Measurements from ENCODE around the gene PACRG. TPM values are rescaled to one million over a fixed set of nuclear protein-coding genes. Genes with fewer than 3 reads are reported as not detected.

The PACRG gene
- total and polyA plus RNA-seq, 2 of the 8 experiments (the other 6 are each of a cell fraction or from before 2014, with no cell fraction given) = 0.44 to 0.54 TPM

GRCh38 chr6:163336961-163337360, 609.2 kb downstream of the PACRG start:
- POLR2A ChIA-PET (ENCODE audit: partially characterized antibody) = no interaction called here
- H3K9ac ChIP-seq (replicated peaks in 1 of 4; ENCODE audit: extremely low read depth in 1 of 4, low read depth in 3 of 4, low read length in 3 of 4) = no peak overlapping the region
- H2BK5ac ChIP-seq (ENCODE audit: low read depth, low read length) = no peak overlapping the region
- no peak overlapping the region for H3K56ac ChIP-seq (replicated peaks; ENCODE audit: insufficient read length, low read depth, low read length)
- H3K23ac ChIP-seq (ENCODE audit: insufficient read length) = no peak overlapping the region
- H3K18ac ChIP-seq (ENCODE audit: extremely low read depth, low read length) = no peak overlapping the region
- no peaks in the 10 kb centered on the region for H3K36me3 ChIP-seq (ENCODE audit: control insufficient read depth in 2 of 4, insufficient read depth in 4 of 4, low read length in 3 of 4)
- CTCF ChIA-PET (ENCODE audit: partially characterized antibody) = interaction anchor here (1.5 kb wide), 1 partner anchor 90 kb away, joined by 6 read pairs; no protein-coding TSS in a partner anchor
- no peaks in the 10 kb centered on the region for H3K23me2 ChIP-seq (ENCODE audit: low read depth, low read length)
- no peak overlapping the region for H4K5ac ChIP-seq (ENCODE audit: insufficient read length, low read depth, low read length)
- H3K27ac ChIP-seq (ENCODE audit: low read depth, low read length) = no peak overlapping the region
- 0 out of 2 replicates have a peak overlapping the region, but pooled peaks have one; percentile 35 for H2BK12ac ChIP-seq (ENCODE audit: low read depth, low read length)
- peak overlapping the region; percentile 20 for H4K91ac ChIP-seq (replicated peaks; ENCODE audit: insufficient read length, low read length)
- H2AK5ac ChIP-seq (ENCODE audit: low read depth, low read length) = 0 out of 2 replicates have a peak overlapping the region, but pooled peaks have one; percentile 28
- H3K4me1 ChIP-seq (replicated peaks in 1 of 4; ENCODE audit: control insufficient read depth in 3 of 4, insufficient read depth in 4 of 4, low read length in 3 of 4) = peaks cover 5 to 26% (median 6%) of the 10 kb centered on the region in 4 experiments; a peak in 6 of 7 replicates
- WGBS, 2 experiments (ENCODE audit: extremely low coverage in 1 of 2, insufficient coverage in 1 of 2, insufficient read length in 1 of 2, insufficient replicate concordance in 2 of 2, low coverage in 1 of 2, low lambda C conversion rate in 2 of 2, missing lambda C conversion rate in 1 of 2) = 91% methylated on average over 10 of the region's 12 CpGs; no CpG with 5 or more reads in 1 of the 2 experiments
- no peak overlapping the region for H3K14ac ChIP-seq (ENCODE audit: insufficient read length)
- no peak for FAIRE-seq
- H3K27me3 ChIP-seq (replicated peaks in 1 of 4; ENCODE audit: control insufficient read depth in 3 of 4, extremely low read depth in 1 of 4, insufficient read depth in 3 of 4, low read length in 3 of 4) = peaks cover 0 to 10% (median 6%) of the 10 kb centered on the region in 4 experiments; a peak in 3 of 7 replicates
- H4K20me1 ChIP-seq (replicated peaks in 1 of 2; ENCODE audit: control insufficient read depth in 1 of 2, insufficient read depth in 2 of 2, low read length in 2 of 2) = no peaks in the 10 kb centered on the region
- no peaks in the 10 kb centered on the region for H3K9me3 ChIP-seq (ENCODE audit: insufficient read depth in 2 of 2, low read depth in 1 of 2, low read length in 1 of 2)
- H2BK120ac ChIP-seq (replicated peaks; ENCODE audit: low read depth, low read length) = no peak overlapping the region
- 0 out of 2 replicates have a peak overlapping the region, but pooled peaks have one; percentile 88 for H2BK15ac ChIP-seq (ENCODE audit: low read length)
- no peaks in the 10 kb centered on the region for H3K79me1 ChIP-seq (ENCODE audit: low read depth, low read length)
- H2BK20ac ChIP-seq (ENCODE audit: low read length) = 0 out of 2 replicates have a peak overlapping the region, but pooled peaks have one; percentile 61
- H3K4me3 ChIP-seq (ENCODE audit: extremely low read depth in 1 of 4, insufficient read depth in 2 of 4, low read depth in 3 of 4, low read length in 4 of 4) = no peak overlapping the region
- H3K4ac ChIP-seq (replicated peaks; ENCODE audit: insufficient read length, low read depth, low read length) = no peak overlapping the region
- no peak overlapping the region for H2AFZ ChIP-seq (ENCODE audit: low read length)
- H3K4me2 ChIP-seq (ENCODE audit: insufficient read depth in 1 of 2, low read depth in 2 of 2, low read length in 2 of 2) = no peak overlapping the region
- H4K8ac ChIP-seq (ENCODE audit: extremely low read depth, insufficient read depth, low read length) = no peak overlapping the region; the same call in 1 of the 2 replicates
- DNase-seq (ENCODE audit: low read depth in 1 of 2, low spot score in 2 of 2) = no peak
- no peaks in the 10 kb centered on the region for H3K79me2 ChIP-seq (ENCODE audit: control insufficient read depth in 1 of 2, insufficient read depth in 2 of 2, low read length in 2 of 2)
- TF ChIP-seq TEAD4 (IDR thresholded peaks at IDR 0.05; ENCODE audit: low read depth, low read length) (no peak), TAF7 (optimal IDR thresholded peaks at IDR 0.05; ENCODE audit: borderline replicate concordance, low read depth, low read length) (no peak), CBX5 (IDR thresholded peaks at IDR 0.05; ENCODE audit: low read depth, low read length) (no peak), KDM4A (IDR thresholded peaks at IDR 0.05; ENCODE audit: low read depth, low read length, severe bottlenecking) (no peak), EGR1 (IDR thresholded peaks at IDR 0.05; ENCODE audit: borderline replicate concordance, low read depth, low read length) (no peak), FOSL1 (IDR thresholded peaks at IDR 0.05; ENCODE audit: insufficient read depth, low read depth, low read length) (no peak), SP4 (IDR thresholded peaks at IDR 0.05; ENCODE audit: low read length) (no peak), JUND (IDR thresholded peaks at IDR 0.05; ENCODE audit: low read length) (no peak), SIX5 (IDR thresholded peaks at IDR 0.05; ENCODE audit: low read depth, low read length) (no peak), NRF1 (IDR thresholded peaks at IDR 0.05; ENCODE audit: low read depth, low read length) (no peak), CHD1 (IDR thresholded peaks at IDR 0.05; ENCODE audit: low read depth, low read length) (no peak), TCF12 (IDR thresholded peaks at IDR 0.05; ENCODE audit: low read depth, low read length) (no peak), HDAC6 (IDR thresholded peaks at IDR 0.05; ENCODE audit: low read depth, low read length) (no peak), MAFK (IDR thresholded peaks at IDR 0.05; ENCODE audit: low read depth, low read length) (no peak), RFX5 (IDR thresholded peaks at IDR 0.05; ENCODE audit: borderline replicate concordance, low read depth, low read length) (no peak)
